Right lobe of liver (tissue), 6 donors: Measurements from ENCODE around the gene ZNF532. TPM values are rescaled to one million over a fixed set of nuclear protein-coding genes. Genes with fewer than 3 reads are reported as not detected.

ENCODE experiments used
- ATAC-seq, 4 donors: fragments of 200-7000 bp; cut with Tn5 transposase; one replicate each; pipeline ENCODE4 v1.9.1; 2020; ENCODE audit warnings: mild to moderate bottlenecking in 4 of 4, moderate library complexity in 4 of 4
- DNase-seq, 3 donors: peaks; one replicate each; pipeline ENCODE4 v3.0.0-alpha.2; 2020
- H3K27ac ChIP-seq, 3 donors: fragments of 200-600 bp; one replicate each; pipeline ENCODE4 v1.8.0; 2022
- H3K27me3 ChIP-seq, 2 donors: fragments of 200-600 bp; one replicate each; pipeline ENCODE4 v1.8.0; 2022
- H3K36me3 ChIP-seq, 4 donors: fragments of 200-600 bp; sonication (generic) in 1 of 4; one replicate each; pipeline versions ENCODE4 v1.5.1 to v1.8.0; 2017 to 2022; ENCODE audit warnings: control low read depth in 1 of 4
- H3K4me1 ChIP-seq, 4 donors: fragments of 200-600 bp; sonication (generic) in 1 of 4; one replicate each; pipeline versions ENCODE4 v1.5.1 to v1.8.0; 2017 to 2022; ENCODE audit warnings: control low read depth in 1 of 4
- H3K4me3 ChIP-seq, 3 donors: fragments of 200-600 bp; one replicate each; pipeline ENCODE4 v1.8.0; 2022
- H3K9me3 ChIP-seq, 4 donors: fragments of 200-600 bp; sonication (generic) in 1 of 4; one replicate each; pipeline versions ENCODE4 v1.5.1 to v1.8.0; 2017 to 2022; ENCODE audit warnings: control low read depth in 1 of 4
- POLR2A ChIP-seq: fragments of 450-650 bp; IDR thresholded peaks from one replicate; pipeline ENCODE4 v1.6.1; 2017; ENCODE audit warnings: antibody characterized with exemption, mild to moderate bottlenecking
- WGBS: methylation state at CpG from one replicate; pipeline ENCODE4 v1.1.6; 2018; ENCODE audit warnings: low coverage, low lambda C conversion rate; ENCODE audit not compliant: insufficient coverage; ENCODE audit errors: missing lambda C conversion rate; 5-methylcytosine and 5-hydroxymethylcytosine counted together
- intact Hi-C, 2 donors: fragments of 100-400 bp; cut with DNase I; formaldehyde crosslinking; loops; one replicate each; pipeline versions ENCODE4 v1.11.2 to v1.14.1; 2022
- total RNA-seq, 6 experiments: library from RNA; depleted of rRNA in 2 of 6; stranded (reverse); fragments of >200 nt in 2 of 6; fragmentation: NEBNext Ultra II Directional in 3 of 6; extraction: Animal tissue kit (Norgen Biotek cat#: 25700) in 3 of 6; gene quantifications; one replicate each; pipeline versions ENCODE4 v1.1.0 to v1.2.4, GENCODE V29; 2016 to 2023
- TF ChIP-seq, protein P1 (sequence below), 4 donors: fragments of 200-600 bp in 3 of 4; fragments of 450-650 bp in 1 of 4; IDR thresholded peaks; one replicate each; pipeline versions ENCODE4 v1.5.1 to v1.8.0; 2016 to 2022; ENCODE audit warnings: antibody characterized with exemption in 4 of 4, mild to moderate bottlenecking in 2 of 4
- donor health status: DM: no; HTN: yes; CAD: no.
- donor health status: DM: no; HTN: no; CAD: no.
- donor health status: DM: no; HTN: no; CAD: no.
- donor health status: DM: no; HTN: yes; CAD: no.
- donor health status: DM: no; HTN: yes; CAD: no.

Gene ZNF532
- total RNA-seq, 6 experiments from 2014 or later: 2.0 to 6.4 (median 3.2) TPM

DNA sequence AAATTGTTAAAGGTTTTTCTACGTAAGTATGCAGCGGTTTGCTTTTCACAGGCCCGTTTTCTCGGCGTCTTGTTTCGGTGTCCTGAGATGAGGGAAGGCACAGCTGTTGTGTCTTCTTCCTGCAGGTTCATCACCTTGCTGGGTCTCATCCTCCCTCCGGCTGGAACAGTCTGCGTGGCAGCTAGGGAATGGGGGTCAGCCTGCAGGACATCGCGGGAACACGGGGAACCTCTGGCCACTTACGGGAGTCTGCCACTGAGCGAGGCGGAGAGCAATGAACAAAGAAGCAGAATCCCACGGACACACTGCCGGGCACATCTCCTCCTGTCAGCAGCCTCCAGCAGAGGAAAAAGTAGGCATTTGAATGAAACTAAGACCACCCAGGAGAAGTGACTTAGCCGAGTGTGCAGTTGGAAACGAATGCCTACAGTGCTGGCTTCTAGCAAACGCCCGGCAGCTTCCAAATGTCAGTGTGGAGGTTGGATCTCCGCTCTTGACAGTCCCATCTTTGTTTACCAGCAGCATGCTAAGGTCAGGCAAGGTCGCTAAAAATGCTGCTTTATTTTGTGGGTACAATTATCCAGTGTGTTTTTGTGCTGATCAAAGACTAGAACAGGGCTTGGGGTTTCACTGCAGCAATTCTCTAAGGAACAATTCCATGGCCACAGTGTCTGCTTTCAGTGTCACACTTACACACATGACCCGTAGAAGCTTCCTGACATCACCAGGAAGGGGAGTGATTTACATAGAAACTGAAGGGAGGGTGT lies 165.2 kb downstream of the ZNF532 start:
- WGBS: 85% methylated on average over 17 of the region's 23 CpGs
- no peak for DNase-seq

DNA sequence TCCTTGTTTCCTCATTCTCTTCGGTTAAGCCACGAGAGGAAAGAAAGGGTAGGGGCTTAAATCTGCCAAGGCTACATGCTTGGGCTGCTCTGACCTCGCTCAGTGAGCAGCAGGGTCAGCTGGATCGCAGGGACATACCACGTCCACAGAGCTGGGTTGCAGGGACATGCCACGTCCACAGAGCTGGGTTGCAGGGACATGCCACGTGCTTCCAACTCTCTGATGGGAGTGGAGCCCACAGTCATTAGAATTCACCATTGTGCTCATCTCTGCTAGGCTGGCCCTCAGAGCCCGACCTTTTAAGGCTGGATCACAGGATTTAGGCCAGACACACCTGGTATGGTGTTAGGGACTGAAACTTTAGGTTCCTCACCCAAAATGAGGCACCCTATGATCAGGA lies 167.6 kb downstream of the ZNF532 start:
- no peaks in the 10 kb centered on the region for H3K27me3 ChIP-seq
- DNase-seq (no peak), ATAC-seq (no peak)
- no peak overlapping the region for H3K27ac ChIP-seq
- H3K4me1 ChIP-seq: no peaks in the 10 kb centered on the region
- H3K36me3 ChIP-seq: no peaks in the 10 kb centered on the region
- H3K4me3 ChIP-seq: no peak overlapping the region
- TF ChIP-seq, protein P1, sequence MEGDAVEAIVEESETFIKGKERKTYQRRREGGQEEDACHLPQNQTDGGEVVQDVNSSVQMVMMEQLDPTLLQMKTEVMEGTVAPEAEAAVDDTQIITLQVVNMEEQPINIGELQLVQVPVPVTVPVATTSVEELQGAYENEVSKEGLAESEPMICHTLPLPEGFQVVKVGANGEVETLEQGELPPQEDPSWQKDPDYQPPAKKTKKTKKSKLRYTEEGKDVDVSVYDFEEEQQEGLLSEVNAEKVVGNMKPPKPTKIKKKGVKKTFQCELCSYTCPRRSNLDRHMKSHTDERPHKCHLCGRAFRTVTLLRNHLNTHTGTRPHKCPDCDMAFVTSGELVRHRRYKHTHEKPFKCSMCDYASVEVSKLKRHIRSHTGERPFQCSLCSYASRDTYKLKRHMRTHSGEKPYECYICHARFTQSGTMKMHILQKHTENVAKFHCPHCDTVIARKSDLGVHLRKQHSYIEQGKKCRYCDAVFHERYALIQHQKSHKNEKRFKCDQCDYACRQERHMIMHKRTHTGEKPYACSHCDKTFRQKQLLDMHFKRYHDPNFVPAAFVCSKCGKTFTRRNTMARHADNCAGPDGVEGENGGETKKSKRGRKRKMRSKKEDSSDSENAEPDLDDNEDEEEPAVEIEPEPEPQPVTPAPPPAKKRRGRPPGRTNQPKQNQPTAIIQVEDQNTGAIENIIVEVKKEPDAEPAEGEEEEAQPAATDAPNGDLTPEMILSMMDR (IDR thresholded peaks at IDR 0.05): no peak
- no peak for TF ChIP-seq POLR2A
- WGBS: 82% methylated on average over 2 of the region's 8 CpGs
- intact Hi-C loops: no loop called here
- no peaks in the 10 kb centered on the region for H3K9me3 ChIP-seq

More for the DNA sequence above, 165.2 kb downstream of the ZNF532 start:
- Histone ChIP-seq H3K9me3 (no peaks in the 10 kb centered on the region), H3K4me1 (no peaks in the 10 kb centered on the region), H3K4me3 (no peak overlapping the region), H3K36me3 (no peaks in the 10 kb centered on the region), H3K27me3 (no peaks in the 10 kb centered on the region), H3K27ac (no peak overlapping the region)
- TF ChIP-seq POLR2A: no peak
- TF ChIP-seq, protein P1 (IDR thresholded peaks at IDR 0.05): no peak
- no peak for ATAC-seq
- intact Hi-C loops: no loop called here

DNA sequence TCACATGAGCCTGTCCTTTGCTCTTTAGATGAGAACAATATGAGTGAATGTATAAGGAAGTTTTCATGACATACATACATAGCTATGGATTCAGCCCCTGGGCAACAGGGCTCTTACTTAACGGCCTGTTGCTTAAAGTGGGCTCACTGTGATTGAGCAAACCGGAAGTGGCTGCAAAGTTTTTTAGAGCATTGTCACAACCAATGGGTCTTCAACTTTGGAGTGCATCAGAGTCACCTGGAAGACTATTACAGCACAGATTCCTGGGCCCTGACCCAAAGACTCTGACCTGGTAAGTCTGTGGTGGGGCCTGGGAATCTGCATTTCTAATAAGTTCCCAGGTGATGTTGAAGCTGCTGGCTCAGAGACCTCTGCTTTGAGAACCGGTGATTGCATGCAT lies 168.7 kb downstream of the ZNF532 start:
- ATAC-seq (no peak), DNase-seq (no peak)
- WGBS: 42% methylated on average over 2 of the region's 3 CpGs
- Histone ChIP-seq H3K36me3 (no peaks in the 10 kb centered on the region), H3K27ac (no peak overlapping the region), H3K9me3 (no peaks in the 10 kb centered on the region), H3K27me3 (no peaks in the 10 kb centered on the region), H3K4me3 (no peak overlapping the region), H3K4me1 (no peaks in the 10 kb centered on the region)
- intact Hi-C loops: no loop called here
- no peak for TF ChIP-seq POLR2A
- TF ChIP-seq, protein P1 (IDR thresholded peaks at IDR 0.05): no peak

DNA sequence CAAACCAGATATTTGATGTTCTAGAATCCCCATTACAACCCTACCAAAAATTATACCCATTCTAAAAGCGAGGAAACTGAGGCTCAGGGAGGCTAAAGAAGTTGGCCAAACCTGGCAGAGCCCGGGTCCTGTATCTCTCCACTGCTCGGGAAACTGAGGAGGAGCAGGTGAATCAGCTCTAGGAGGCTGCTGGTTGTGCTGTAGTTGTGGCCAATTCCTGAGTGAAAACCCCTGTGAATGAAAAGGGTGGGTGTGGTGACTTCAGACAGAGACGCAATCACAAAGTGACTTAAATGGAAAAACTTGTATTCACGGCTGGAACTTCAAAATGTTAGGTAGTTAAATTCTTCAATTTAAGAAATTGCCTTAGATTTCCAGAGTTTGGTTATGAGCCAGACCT lies 169.3 kb downstream of the ZNF532 start:
- Histone ChIP-seq H3K36me3 (no peaks in the 10 kb centered on the region), H3K4me3 (no peak overlapping the region), H3K27ac (no peak overlapping the region), H3K9me3 (no peaks in the 10 kb centered on the region), H3K4me1 (no peaks in the 10 kb centered on the region), H3K27me3 (no peaks in the 10 kb centered on the region)
- WGBS: 72% methylated on average over 4 of the region's 5 CpGs
- no peak for ATAC-seq
- DNase-seq: no peak
- intact Hi-C loops: no loop called here
- no peak for TF ChIP-seq POLR2A
- TF ChIP-seq, protein P1 (IDR thresholded peaks at IDR 0.05): no peak
